Measurements from ENCODE around the gene EPB41L4A.

EPB41L4A gene

DNA sequence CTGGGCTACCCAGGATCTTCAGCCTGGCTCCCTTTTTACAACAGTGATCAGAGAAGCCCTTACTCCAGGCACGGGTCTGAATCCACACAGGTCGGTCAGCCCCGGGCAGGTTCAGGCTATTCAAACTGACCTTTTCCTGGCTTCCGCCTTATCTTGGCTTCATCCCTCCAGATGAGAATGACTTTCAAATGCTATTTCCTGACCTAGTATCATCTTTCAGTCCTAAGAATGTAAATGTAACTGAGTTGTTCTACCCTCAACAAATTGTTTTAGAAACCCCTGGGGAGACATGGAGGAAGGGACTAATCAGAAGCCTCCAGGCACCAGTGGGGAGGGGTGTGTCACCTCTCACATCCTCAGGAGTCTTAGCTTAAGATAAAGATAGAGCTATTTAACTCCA lies 213.2 kb downstream of the EPB41L4A start:
- TF ChIP-seq, protein P1, sequence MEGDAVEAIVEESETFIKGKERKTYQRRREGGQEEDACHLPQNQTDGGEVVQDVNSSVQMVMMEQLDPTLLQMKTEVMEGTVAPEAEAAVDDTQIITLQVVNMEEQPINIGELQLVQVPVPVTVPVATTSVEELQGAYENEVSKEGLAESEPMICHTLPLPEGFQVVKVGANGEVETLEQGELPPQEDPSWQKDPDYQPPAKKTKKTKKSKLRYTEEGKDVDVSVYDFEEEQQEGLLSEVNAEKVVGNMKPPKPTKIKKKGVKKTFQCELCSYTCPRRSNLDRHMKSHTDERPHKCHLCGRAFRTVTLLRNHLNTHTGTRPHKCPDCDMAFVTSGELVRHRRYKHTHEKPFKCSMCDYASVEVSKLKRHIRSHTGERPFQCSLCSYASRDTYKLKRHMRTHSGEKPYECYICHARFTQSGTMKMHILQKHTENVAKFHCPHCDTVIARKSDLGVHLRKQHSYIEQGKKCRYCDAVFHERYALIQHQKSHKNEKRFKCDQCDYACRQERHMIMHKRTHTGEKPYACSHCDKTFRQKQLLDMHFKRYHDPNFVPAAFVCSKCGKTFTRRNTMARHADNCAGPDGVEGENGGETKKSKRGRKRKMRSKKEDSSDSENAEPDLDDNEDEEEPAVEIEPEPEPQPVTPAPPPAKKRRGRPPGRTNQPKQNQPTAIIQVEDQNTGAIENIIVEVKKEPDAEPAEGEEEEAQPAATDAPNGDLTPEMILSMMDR (conservative IDR thresholded peaks at IDR 0.05) = no peak
- no peak overlapping the region for H3K27ac ChIP-seq

DNA sequence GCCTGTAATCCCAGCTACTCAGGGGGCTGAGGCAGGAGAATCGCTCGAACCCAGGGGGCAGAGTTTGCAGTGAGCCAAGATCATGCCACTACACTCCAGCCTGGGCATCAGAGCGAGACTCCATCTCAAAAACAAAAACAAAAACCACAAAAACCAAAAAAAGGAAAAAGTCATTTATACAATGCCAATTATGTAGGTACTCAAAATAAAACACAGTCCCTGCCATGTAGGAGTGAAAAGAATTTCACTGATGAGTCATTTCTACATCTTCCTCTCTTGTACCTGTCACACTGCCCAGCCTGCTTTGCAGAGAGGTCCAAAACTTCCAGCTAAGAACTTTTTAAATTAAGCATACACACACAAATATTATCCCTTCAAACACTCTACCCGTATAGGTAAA lies 215.8 kb downstream of the EPB41L4A start:
- TF ChIP-seq, protein P1 (conservative IDR thresholded peaks at IDR 0.05) = no peak

DNA sequence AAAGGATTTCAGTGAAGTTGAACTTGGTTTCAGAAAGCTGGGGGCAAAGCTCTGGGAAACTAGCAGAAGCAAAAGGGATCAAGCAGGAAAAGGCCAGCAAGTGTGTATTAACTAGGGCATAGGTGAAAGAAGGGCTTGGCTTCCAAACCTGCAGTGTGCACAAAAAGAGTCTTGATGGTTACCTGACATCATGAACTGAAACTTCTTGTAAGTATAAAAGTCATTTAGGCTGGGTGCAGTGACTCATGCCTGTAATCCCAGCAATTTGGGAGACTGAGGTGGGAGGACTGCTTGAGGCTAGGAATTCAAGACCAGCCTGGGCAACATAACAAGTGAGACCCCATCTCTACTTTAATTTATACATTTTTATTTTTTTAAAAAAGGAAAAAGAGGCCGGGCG lies 216.4 kb downstream of the EPB41L4A start:
- H3K27ac ChIP-seq = no peak overlapping the region
- TF ChIP-seq, protein P1 (conservative IDR thresholded peaks at IDR 0.05) = no peak

More for the DNA sequence above, 215.8 kb downstream of the EPB41L4A start:
- no peak overlapping the region for H3K27ac ChIP-seq

DNA sequence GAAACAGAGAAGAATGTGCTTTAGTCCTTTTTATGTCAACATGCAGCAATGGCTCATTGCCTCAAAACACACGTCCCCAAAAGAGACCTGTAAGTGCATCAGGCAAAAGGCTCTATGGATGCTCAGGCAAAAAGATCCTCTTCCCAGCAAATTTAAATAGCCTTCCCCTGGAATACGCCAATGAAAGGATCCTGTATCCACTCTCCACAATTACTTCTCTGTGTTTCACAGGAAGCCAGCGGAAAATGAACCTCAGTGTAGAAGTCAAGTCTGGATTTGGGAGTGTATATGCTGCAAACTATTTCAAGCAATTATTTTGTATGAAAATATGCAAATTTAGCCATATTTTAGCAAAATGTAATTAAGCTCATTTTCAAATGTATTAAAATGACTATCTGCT lies 217.9 kb downstream of the EPB41L4A start:
- TF ChIP-seq, protein P1 (conservative IDR thresholded peaks at IDR 0.05) = no peak

DNA sequence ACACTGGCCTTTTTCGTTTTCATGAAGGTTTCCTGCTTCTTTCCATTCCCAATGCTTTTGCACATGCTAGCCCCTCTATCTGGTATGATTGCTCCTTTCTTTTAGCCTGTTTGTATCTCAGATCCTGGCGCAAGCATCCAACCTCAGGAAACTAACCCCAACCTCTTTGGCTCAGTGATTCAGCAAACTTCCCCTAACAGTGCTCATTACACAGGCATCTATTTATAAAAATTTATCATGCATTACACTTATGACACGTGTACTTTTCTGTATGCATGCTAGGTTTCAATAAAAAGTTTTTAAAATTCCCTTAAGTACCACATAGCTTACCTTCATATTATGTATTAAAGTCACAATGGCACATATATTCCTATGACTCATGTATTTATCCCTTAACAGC lies 218.9 kb downstream of the EPB41L4A start:
- TF ChIP-seq, protein P1 (conservative IDR thresholded peaks at IDR 0.05) = no peak
- H3K27ac ChIP-seq = no peak overlapping the region

More for the DNA sequence above, 217.9 kb downstream of the EPB41L4A start:
- H3K27ac ChIP-seq = no peak overlapping the region

DNA sequence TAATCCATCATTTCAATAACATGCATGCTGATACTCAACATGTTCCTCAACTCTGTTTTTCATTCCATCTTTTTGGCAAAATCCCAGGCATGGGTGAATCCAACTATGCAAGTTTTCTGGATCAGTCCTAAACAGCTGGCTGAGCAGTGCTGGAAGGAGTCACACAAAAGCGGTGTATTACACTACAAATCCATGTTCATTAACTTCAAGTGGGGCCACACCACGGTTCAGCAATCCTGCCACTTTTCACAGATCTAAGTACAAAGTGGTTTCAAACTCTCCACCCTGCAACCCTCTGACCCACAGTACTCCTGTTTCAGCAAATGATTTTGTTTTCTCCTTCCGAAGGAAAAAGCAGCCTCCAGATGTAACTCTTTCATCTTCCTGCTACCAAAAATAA lies 222.5 kb downstream of the EPB41L4A start:
- TF ChIP-seq, protein P1 (conservative IDR thresholded peaks at IDR 0.05) = no peak
- H3K27ac ChIP-seq = no peak overlapping the region

DNA sequence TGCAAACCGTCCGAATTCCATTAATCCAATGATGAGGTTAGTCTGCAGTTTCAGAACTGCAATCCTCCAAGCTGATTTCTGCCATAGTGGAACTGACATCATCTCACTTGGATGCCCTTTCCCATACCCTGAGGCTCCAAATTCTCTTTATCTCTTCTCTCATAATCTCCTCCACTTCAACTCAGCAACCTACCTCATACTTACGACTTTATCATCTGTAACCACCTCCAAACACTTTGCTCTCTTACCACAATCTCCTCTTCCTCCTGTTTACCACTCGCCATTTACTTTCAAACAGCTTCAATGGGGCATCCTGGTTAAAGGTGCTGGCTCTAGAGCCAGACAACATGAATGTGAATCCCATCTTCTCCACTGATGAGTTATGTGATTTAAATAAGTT lies 223.2 kb downstream of the EPB41L4A start:
- H3K27ac ChIP-seq = no peak overlapping the region
- TF ChIP-seq, protein P1 (conservative IDR thresholded peaks at IDR 0.05) = no peak

DNA sequence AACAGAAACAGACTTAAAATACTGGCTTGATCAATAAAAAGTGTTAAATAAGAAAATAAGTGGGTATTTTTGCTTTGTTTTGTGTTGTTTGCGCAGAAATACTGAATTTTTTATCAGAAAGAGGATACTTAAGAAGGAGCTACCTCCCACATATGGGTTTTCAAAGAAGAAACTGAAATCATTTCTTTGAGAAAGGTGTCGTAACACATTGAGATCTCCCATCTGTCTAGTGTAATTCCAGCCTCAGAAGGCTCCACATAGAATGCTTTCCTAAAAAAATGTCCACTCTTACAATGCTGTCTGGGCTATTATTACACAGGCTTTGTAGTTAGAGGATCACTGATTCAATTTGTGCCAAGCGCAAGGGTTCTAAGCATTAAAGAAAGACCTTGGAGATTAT lies 226.2 kb downstream of the EPB41L4A start:
- TF ChIP-seq, protein P1 (conservative IDR thresholded peaks at IDR 0.05) = no peak

More for the DNA sequence above, 226.2 kb downstream of the EPB41L4A start:
- H3K27ac ChIP-seq = no peak overlapping the region

All from VCaP (cell line).